NCI-H1048 (cell line): ENCODE data around the gene AGPAT3.
"Not testable (repeated sequence)": the region's sequence is repeated elsewhere in the genome, so short reads cannot be mapped to it uniquely, and the experiment has no call there.

Source experiments
- DNase-seq: peaks from one replicate; lab custom pipeline; 2025; lab: John Stamatoyannopoulos, UW

AGPAT3 gene

GRCh38 chr21:43884012-43884860 is 19.2 kb downstream of the AGPAT3 start:
- no peak for DNase-seq

GRCh38 chr21:43884861-43885417 is 19.9 kb downstream of the AGPAT3 start:
- DNase-seq, result no peak

GRCh38 chr21:43885721-43886120 is 20.7 kb downstream of the AGPAT3 start:
- no peak for DNase-seq

- DNase-seq, result no peak
These were observed 21.5 kb downstream of the AGPAT3 start for GRCh38 chr21:43886565-43886964.

- no peak for DNase-seq
These were observed 24.0 kb downstream of the AGPAT3 start for GRCh38 chr21:43889069-43889468.

- no peak for DNase-seq
These were observed 25.0 kb downstream of the AGPAT3 start for GRCh38 chr21:43890042-43890441.

- DNase-seq, result no peak
These were observed 27.3 kb downstream of the AGPAT3 start for GRCh38 chr21:43892334-43892733.

GRCh38 chr21:43892984-43893535 is 28.0 kb downstream of the AGPAT3 start:
- no peak for DNase-seq

GRCh38 chr21:43893536-43894205 is 28.6 kb downstream of the AGPAT3 start:
- no peak for DNase-seq

- no peak for DNase-seq
These were observed 29.2 kb downstream of the AGPAT3 start for GRCh38 chr21:43894206-43894577.

GRCh38 chr21:43895196-43895595 is 30.2 kb downstream of the AGPAT3 start:
- no peak for DNase-seq

- DNase-seq, result not testable (repeated sequence)
These were observed 31.8 kb downstream of the AGPAT3 start for GRCh38 chr21:43896696-43897299.

- no peak for DNase-seq
These were observed 34.5 kb downstream of the AGPAT3 start for GRCh38 chr21:43899307-43900077.

GRCh38 chr21:43900078-43900385 is 35.0 kb downstream of the AGPAT3 start:
- no peak for DNase-seq

- DNase-seq, result no peak
These were observed 35.7 kb downstream of the AGPAT3 start for GRCh38 chr21:43900690-43901089.

GRCh38 chr21:43902441-43902840 is 37.4 kb downstream of the AGPAT3 start:
- DNase-seq, result no peak

- DNase-seq, result no peak
These were observed 38.5 kb downstream of the AGPAT3 start for GRCh38 chr21:43903451-43904091.

- no peak for DNase-seq
These were observed 39.3 kb downstream of the AGPAT3 start for GRCh38 chr21:43904331-43904781.

GRCh38 chr21:43905726-43906455 is 40.9 kb downstream of the AGPAT3 start:
- no peak for DNase-seq

GRCh38 chr21:43906585-43907370 is 41.8 kb downstream of the AGPAT3 start:
- DNase-seq, result no peak
